ENCODE measurements around the gene RAB3B. TPM values are rescaled to one million over a fixed set of nuclear protein-coding genes. Genes with fewer than 3 reads are reported as not detected.

Gene RAB3B
- total RNA-seq, 1 donor from 2014 or later, result 8.2 TPM

DNA sequence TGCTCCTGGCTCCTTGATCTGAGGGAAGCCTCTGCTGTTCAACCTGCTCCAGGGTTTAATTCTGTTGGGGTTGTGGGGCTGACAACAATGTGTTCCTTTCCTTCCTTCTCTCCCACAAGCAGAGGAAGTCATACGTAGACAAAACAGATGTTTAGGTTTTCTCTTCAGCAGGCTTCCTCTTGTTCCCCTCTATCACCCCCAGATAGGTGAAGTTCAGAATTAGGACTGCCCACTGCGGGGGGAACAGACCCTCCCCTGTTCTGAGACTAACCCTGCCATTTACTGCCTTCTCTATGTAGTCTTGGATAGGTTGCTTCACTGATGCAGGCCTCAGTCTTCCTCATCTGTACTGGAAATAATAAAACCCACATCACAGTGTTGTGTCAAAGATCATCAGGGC lies 82.0 kb downstream of the RAB3B start:
- H3K36me3 Mint-ChIP-seq (ENCODE audit: unreplicated experiment), result no peaks in the 10 kb centered on the region
- H3K27me3 Mint-ChIP-seq (ENCODE audit: unreplicated experiment), result no peaks in the 10 kb centered on the region
- peaks cover 16% of the 10 kb centered on the region for H3K4me1 Mint-ChIP-seq (ENCODE audit: unreplicated experiment)
- H3K4me3 Mint-ChIP-seq (ENCODE audit: unreplicated experiment), result no peak overlapping the region
- TF ChIP-seq, protein P1, sequence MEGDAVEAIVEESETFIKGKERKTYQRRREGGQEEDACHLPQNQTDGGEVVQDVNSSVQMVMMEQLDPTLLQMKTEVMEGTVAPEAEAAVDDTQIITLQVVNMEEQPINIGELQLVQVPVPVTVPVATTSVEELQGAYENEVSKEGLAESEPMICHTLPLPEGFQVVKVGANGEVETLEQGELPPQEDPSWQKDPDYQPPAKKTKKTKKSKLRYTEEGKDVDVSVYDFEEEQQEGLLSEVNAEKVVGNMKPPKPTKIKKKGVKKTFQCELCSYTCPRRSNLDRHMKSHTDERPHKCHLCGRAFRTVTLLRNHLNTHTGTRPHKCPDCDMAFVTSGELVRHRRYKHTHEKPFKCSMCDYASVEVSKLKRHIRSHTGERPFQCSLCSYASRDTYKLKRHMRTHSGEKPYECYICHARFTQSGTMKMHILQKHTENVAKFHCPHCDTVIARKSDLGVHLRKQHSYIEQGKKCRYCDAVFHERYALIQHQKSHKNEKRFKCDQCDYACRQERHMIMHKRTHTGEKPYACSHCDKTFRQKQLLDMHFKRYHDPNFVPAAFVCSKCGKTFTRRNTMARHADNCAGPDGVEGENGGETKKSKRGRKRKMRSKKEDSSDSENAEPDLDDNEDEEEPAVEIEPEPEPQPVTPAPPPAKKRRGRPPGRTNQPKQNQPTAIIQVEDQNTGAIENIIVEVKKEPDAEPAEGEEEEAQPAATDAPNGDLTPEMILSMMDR (IDR thresholded peaks at IDR 0.05), result no peak
- no peak for DNase-seq (ENCODE audit: extremely low spot score, unreplicated experiment)
- no peak overlapping the region for H3K27ac Mint-ChIP-seq (ENCODE audit: unreplicated experiment)
- H3K9me3 Mint-ChIP-seq (ENCODE audit: unreplicated experiment), result peaks cover 4% of the 10 kb centered on the region

DNA sequence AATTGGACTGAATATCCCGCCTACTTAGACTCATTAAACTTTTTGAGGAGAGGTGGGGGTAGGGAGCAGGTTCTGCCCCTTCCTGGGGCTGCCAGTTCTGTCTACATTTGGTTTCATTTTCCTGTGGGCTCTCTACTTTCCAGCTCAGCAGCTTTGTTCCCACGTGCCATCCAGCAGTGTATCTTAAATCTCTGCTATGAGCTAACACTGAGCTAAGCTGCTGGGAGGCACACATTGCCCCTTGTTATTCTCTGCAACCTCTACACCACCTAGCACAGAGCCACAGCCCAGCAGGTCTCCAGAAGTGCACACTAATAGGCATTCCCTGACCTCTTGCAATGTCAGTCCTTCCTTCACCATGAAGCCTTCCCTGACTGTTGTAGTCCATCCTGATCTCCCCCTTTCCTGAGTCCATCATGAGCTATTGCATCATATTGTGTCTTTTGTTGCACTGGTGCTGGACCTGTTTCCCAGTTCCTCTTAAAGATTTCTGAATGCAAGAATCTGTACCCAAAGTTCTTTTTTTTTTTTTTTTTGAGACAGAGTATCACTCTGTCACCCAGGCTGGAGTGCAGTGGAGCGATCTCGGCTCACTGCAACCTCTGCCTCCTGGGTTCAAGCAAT lies 83.3 kb downstream of the RAB3B start:
- no peaks in the 10 kb centered on the region for H3K9me3 Mint-ChIP-seq (ENCODE audit: unreplicated experiment)
- no peak for DNase-seq (ENCODE audit: extremely low spot score, unreplicated experiment)
- TF ChIP-seq, protein P1 (IDR thresholded peaks at IDR 0.05), result no peak
- H3K27me3 Mint-ChIP-seq (ENCODE audit: unreplicated experiment), result no peaks in the 10 kb centered on the region
- no peaks in the 10 kb centered on the region for H3K36me3 Mint-ChIP-seq (ENCODE audit: unreplicated experiment)
- H3K4me3 Mint-ChIP-seq (ENCODE audit: unreplicated experiment), result no peak overlapping the region
- H3K27ac Mint-ChIP-seq (ENCODE audit: unreplicated experiment), result peak overlapping the region; percentile 66
- H3K4me1 Mint-ChIP-seq (ENCODE audit: unreplicated experiment), result peaks cover 16% of the 10 kb centered on the region

DNA sequence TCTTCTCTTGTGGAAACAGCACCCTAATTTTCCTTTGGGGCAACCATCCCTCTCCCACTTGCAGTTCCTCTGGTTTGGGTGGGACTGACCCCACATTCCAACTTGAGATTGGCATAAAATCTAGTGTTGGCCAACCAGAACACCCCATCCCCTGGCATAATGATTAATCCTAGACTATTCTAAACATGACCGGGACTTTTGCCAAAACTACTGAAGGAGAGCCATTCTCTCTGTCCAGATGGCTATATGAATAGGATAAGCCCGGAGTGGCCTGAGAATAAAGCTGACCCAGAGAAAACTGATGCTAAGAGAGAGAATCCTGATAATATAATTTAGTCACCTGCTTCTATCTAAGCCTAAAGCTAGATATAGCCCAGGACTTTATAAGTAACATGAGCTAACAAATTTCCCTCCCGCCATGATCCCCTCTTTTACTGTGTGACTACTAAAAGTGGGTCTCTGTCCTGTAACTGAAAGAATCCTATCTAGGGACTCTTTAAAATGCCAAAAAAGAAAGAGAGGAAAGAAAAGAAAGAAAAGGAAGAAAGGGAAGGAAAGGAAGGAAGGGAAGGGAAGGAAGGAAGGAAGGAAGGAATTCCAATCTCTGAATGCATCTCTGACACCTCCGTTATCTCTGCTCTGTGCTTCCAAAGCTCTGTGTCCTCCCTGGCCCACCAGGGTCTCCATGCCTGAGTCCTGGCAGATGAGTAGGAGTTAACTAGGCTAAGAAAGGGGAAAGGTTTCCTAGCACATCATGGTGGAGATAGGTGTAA lies 84.0 kb downstream of the RAB3B start:
- H3K9me3 Mint-ChIP-seq (ENCODE audit: unreplicated experiment), result no peaks in the 10 kb centered on the region
- no peak overlapping the region for H3K4me3 Mint-ChIP-seq (ENCODE audit: unreplicated experiment)
- H3K27me3 Mint-ChIP-seq (ENCODE audit: unreplicated experiment), result no peaks in the 10 kb centered on the region
- TF ChIP-seq, protein P1 (IDR thresholded peaks at IDR 0.05), result no peak
- peak overlapping the region; percentile 66 for H3K27ac Mint-ChIP-seq (ENCODE audit: unreplicated experiment)
- H3K4me1 Mint-ChIP-seq (ENCODE audit: unreplicated experiment), result peaks cover 16% of the 10 kb centered on the region
- no peak for DNase-seq (ENCODE audit: extremely low spot score, unreplicated experiment)
- no peaks in the 10 kb centered on the region for H3K36me3 Mint-ChIP-seq (ENCODE audit: unreplicated experiment)

DNA sequence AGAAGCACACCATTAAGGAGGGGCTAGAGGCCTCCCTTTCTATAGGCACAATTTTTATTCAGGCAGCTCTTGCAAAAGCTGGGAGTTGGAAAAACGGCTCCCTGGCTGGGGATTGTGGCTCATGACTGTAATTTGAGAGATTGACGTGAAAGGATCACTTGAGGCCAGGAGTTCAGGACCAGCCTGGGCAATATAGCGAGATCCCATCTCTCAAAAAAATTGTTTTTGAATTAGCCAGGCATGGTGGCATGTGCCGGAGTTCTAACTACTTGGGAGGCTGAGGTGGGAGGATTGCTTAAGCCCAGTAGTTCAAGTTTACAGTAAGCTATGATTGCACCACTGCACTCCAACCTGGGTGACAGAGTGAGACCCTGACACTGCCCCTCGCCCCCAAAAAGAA lies 88.0 kb downstream of the RAB3B start:
- Mint-ChIP-seq H3K4me1 (ENCODE audit: unreplicated experiment) (peaks cover 41% of the 10 kb centered on the region), H3K9me3 (ENCODE audit: unreplicated experiment) (no peaks in the 10 kb centered on the region), H3K36me3 (ENCODE audit: unreplicated experiment) (no peaks in the 10 kb centered on the region), H3K27me3 (ENCODE audit: unreplicated experiment) (no peaks in the 10 kb centered on the region), H3K4me3 (ENCODE audit: unreplicated experiment) (no peak overlapping the region), H3K27ac (ENCODE audit: unreplicated experiment) (no peak overlapping the region)
- DNase-seq (ENCODE audit: extremely low spot score, unreplicated experiment), result no peak
- TF ChIP-seq, protein P1 (IDR thresholded peaks at IDR 0.05), result no peak

DNA sequence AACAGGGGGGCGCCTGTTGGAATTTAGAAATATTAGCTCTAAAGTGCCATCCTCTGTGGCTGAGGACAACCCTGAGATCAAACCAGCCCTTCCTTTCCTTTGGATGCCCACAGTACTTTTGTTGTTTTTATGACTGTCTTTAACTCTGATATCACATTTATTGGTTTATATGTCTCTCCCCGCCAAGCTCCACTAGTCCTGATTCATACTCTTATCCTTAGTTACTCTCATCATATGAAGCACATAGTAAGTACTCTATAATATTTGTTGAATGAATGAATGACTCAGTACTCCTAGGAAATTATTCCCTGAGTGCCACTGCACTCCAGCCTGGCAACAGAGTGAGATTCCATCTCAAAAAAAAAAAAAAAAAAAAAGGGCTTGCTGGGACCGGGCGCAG lies 89.3 kb downstream of the RAB3B start:
- H3K27ac Mint-ChIP-seq (ENCODE audit: unreplicated experiment), result peak overlapping the region; percentile 55
- no peaks in the 10 kb centered on the region for H3K36me3 Mint-ChIP-seq (ENCODE audit: unreplicated experiment)
- H3K4me1 Mint-ChIP-seq (ENCODE audit: unreplicated experiment), result peaks cover 40% of the 10 kb centered on the region

More for the DNA sequence above, 89.3 kb downstream of the RAB3B start:
- no peaks in the 10 kb centered on the region for H3K9me3 Mint-ChIP-seq (ENCODE audit: unreplicated experiment)
- no peaks in the 10 kb centered on the region for H3K27me3 Mint-ChIP-seq (ENCODE audit: unreplicated experiment)
- H3K4me3 Mint-ChIP-seq (ENCODE audit: unreplicated experiment), result no peak overlapping the region
- DNase-seq (ENCODE audit: extremely low spot score, unreplicated experiment), result no peak
- TF ChIP-seq, protein P1 (IDR thresholded peaks at IDR 0.05), result no peak

Measured in osteocyte (in vitro differentiated cells).